Skin of body (tissue), 2 donors: ENCODE measurements around the gene MLIP. TPM values are rescaled to one million over a fixed set of nuclear protein-coding genes. Genes with fewer than 3 reads are reported as not detected.

Experiments
- DNase-seq: peaks from one replicate; lab custom pipeline; 2025; lab: John Stamatoyannopoulos, UW
- total RNA-seq: library from RNA; depleted of rRNA; stranded (reverse); fragments of >200 nt; gene quantifications from one replicate; pipeline ENCODE4 v1.2.3, GENCODE V29; 2014

The MLIP gene
- total RNA-seq, 1 donor from 2014 or later, result 11.5 TPM

- no peak for DNase-seq
Observed at GRCh38 chr6:54282186-54282585, 170.9 kb downstream of the MLIP start.

GRCh38 chr6:54284161-54284860 lies 173.1 kb downstream of the MLIP start:
- no peak for DNase-seq

- no peak for DNase-seq
Observed at GRCh38 chr6:54285595-54285994, 174.4 kb downstream of the MLIP start.

GRCh38 chr6:54286141-54286540 lies 174.9 kb downstream of the MLIP start:
- DNase-seq, result no peak

GRCh38 chr6:54288474-54288873 lies 177.2 kb downstream of the MLIP start:
- no peak for DNase-seq

- peak; percentile 63 for DNase-seq
Observed at GRCh38 chr6:54289426-54289825, 178.2 kb downstream of the MLIP start.

- DNase-seq, result no peak
Observed at GRCh38 chr6:54291146-54291545, 179.9 kb downstream of the MLIP start.

- DNase-seq, result no peak
Observed at GRCh38 chr6:54291738-54292137, 180.5 kb downstream of the MLIP start.

- DNase-seq, result no peak
Observed at GRCh38 chr6:54294965-54295532, 183.8 kb downstream of the MLIP start.

- DNase-seq, result no peak
Observed at GRCh38 chr6:54299542-54300269, 188.5 kb downstream of the MLIP start.

GRCh38 chr6:54301770-54302169 lies 190.5 kb downstream of the MLIP start:
- no peak for DNase-seq

- no peak for DNase-seq
Observed at GRCh38 chr6:54307439-54307910, 196.2 kb downstream of the MLIP start.

- DNase-seq, result no peak
Observed at GRCh38 chr6:54308289-54308985, 197.2 kb downstream of the MLIP start, which contains the start of gene TINAG. Gene TINAG (plus strand): TSS chr6:54308441. CDS start chr6:54308551, 110 bp downstream.

GRCh38 chr6:54308986-54309315 lies 197.7 kb downstream of the MLIP start:
- no peak for DNase-seq

- no peak for DNase-seq
Observed at GRCh38 chr6:54310377-54311152, 199.3 kb downstream of the MLIP start.

- no peak for DNase-seq
Observed at GRCh38 chr6:54315656-54316055, 204.4 kb downstream of the MLIP start.

Other genes starting within 250 kb of the MLIP start
- gene TINAG, start 197.0 kb downstream of the MLIP start, total RNA-seq, result 0.20 TPM